ENCODE data around the gene CORO2B. TPM values are rescaled to one million over a fixed set of nuclear protein-coding genes. Genes with fewer than 3 reads are reported as not detected.

CORO2B gene, protein sequence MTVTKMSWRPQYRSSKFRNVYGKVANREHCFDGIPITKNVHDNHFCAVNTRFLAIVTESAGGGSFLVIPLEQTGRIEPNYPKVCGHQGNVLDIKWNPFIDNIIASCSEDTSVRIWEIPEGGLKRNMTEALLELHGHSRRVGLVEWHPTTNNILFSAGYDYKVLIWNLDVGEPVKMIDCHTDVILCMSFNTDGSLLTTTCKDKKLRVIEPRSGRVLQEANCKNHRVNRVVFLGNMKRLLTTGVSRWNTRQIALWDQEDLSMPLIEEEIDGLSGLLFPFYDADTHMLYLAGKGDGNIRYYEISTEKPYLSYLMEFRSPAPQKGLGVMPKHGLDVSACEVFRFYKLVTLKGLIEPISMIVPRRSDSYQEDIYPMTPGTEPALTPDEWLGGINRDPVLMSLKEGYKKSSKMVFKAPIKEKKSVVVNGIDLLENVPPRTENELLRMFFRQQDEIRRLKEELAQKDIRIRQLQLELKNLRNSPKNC
- 3.6 TPM for total RNA-seq
- long read RNA-seq, partial matches to known transcripts, result 2 of 7 reads
- long read RNA-seq, other reads (novel, unspliced or antisense), result 3 of 7 reads

DNA sequence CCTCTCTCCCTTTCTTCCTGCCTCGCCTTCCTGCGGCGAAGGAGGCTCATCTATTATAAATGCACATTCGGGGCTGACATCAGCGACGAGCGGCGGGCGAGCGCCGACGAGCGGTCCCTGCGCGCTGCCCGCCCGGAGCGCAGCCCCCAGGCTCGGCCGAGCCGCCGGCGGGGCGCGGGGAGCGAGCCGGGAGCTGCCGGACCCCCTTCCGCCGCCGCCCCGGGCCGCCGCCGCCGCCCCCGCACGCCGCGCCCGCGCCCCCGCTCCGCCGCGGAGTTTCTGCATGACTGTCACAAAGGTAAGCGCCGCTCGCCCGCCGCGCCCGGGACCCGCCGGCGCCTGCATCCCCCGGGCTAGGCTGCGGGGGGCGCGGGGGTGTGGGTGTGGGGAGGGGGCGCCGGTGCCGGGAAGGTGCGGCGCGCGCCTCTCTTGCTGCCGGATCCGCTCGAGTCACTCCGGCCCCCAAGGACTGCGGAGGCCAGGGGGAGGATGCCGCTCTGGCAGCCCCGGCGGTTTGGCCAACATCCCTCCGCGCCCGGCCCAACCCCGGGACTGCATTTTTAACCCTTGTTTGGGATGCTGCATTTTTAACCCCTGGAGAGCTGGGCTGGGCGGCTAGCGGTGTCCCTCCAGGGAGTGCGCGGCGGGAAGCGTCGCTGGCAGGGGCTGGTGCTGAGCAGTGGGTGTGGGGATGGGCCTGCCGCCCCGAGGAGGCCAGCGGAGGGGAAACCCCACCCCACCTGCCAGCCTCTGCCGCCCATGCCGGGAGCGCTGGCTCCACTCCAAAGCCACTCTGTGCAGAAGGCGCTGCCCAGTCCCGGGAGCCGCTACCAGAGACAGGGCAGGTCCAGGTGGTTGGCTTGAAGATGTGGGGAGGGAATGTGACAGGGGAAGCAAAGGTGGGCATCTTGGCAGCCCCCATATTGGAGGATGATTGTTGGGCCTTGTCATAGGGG, at the start of gene CORO2B:
Gene CORO2B, plus strand, starts transcription at position 14 of the 956 bp plus-strand sequence. Its CDS starts 270 bp downstream, at position 284.
- no peak for TF ChIP-seq CTCF (IDR thresholded peaks at IDR 0.05)
- H3K4me3 ChIP-seq, result peak within 1 kb of the TSS; percentile 50
- H3K9me3 ChIP-seq, result no peaks in the 10 kb centered on the region
- peak within 1 kb of the TSS; percentile 58 for H3K27ac ChIP-seq
- no peaks in the 10 kb centered on the region for H3K27me3 ChIP-seq
- no peak for ATAC-seq
- intact Hi-C loops (cut with DNase I), result no loop called here
- no peaks in the 10 kb centered on the region for H3K36me3 ChIP-seq
- peak; percentile 68 for DNase-seq
- H3K4me1 ChIP-seq, result peaks cover 10% of the 10 kb centered on the region

DNA sequence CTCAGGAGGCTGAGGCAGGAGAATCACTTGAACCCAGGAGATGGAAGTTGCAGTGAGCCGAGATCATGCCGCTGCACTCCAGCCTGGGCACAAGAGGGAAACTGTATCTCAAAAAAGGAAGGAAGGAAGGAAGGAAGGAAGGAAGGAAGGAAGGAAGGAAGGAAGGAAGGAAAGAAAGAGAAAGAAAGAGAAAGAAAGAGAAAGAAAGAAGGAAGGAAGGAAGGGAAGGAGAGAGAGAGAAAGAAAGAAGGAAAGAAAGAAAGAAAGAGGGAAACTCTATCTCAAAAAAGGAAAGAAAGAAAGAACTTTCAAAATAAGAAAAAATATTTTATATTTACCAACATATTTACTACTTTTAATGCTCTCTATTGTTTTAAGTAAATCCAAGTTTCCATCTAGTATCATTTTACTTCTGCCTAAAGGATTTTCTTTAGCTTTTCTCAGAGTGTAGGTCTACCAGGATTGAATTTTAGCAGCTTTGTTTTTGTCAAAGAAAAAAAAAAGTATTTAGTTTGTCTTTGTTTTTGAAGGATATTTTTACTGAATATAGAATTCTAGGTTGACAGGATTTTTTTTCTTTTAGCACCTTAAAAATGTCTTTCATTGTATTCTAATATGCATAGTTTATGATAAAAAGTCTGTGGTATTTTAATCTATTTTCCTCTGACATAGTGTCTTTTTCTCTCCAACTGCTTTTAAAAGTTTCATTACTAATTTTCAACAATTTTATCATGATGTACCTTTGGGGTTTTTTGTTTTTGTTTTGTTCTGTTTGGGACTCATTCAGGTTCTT, 47.2 kb upstream of the CORO2B start:
- no peak overlapping the region for H3K4me3 ChIP-seq
- no peaks in the 10 kb centered on the region for H3K27me3 ChIP-seq
- intact Hi-C loops (cut with DNase I), result no loop called here
- no peaks in the 10 kb centered on the region for H3K9me3 ChIP-seq
- DNase-seq, result no peak
- H3K36me3 ChIP-seq, result no peaks in the 10 kb centered on the region
- no peak for TF ChIP-seq CTCF (IDR thresholded peaks at IDR 0.05)
- no peak for ATAC-seq
- no peak overlapping the region for H3K27ac ChIP-seq
- H3K4me1 ChIP-seq, result no peaks in the 10 kb centered on the region

GRCh38 chr15:68536331-68537095, 42.3 kb upstream of the CORO2B start:
- no peaks in the 10 kb centered on the region for H3K36me3 ChIP-seq
- no peak overlapping the region for H3K27ac ChIP-seq
- intact Hi-C loops (cut with DNase I), result no loop called here
- DNase-seq (no peak), ATAC-seq (no peak)
- no peak overlapping the region for H3K4me3 ChIP-seq
- H3K9me3 ChIP-seq, result no peaks in the 10 kb centered on the region
- no peak for TF ChIP-seq CTCF (IDR thresholded peaks at IDR 0.05)
- no peaks in the 10 kb centered on the region for H3K4me1 ChIP-seq
- no peaks in the 10 kb centered on the region for H3K27me3 ChIP-seq

DNA sequence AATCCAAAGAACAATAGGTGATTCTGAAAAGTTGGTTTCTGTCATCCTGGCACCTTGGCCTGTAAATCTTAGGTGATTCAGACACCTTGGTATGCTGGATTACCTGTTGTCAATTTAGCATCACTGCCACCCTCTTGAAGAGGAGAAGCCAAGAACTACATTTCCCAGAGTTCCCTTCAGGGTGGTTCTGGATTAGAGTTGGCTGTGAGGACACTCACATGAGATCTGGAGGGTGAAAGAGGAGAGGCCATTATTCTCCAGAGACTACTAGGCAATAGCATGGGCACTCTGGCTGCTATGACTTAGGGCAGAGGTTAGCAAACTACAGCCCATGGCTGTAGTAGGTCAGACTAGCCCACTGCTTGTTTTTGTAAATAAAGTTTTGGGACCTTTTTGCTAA, 41.7 kb upstream of the CORO2B start:
- Histone ChIP-seq H3K36me3 (no peaks in the 10 kb centered on the region), H3K4me1 (no peaks in the 10 kb centered on the region), H3K27me3 (no peaks in the 10 kb centered on the region), H3K4me3 (no peak overlapping the region), H3K9me3 (no peaks in the 10 kb centered on the region), H3K27ac (no peak overlapping the region)
- intact Hi-C loops (cut with DNase I), result no loop called here
- TF ChIP-seq CTCF (IDR thresholded peaks at IDR 0.05), result no peak
- ATAC-seq (no peak), DNase-seq (no peak)
